ENCODE results near the gene RAD51D.

RAD51D gene

DNA sequence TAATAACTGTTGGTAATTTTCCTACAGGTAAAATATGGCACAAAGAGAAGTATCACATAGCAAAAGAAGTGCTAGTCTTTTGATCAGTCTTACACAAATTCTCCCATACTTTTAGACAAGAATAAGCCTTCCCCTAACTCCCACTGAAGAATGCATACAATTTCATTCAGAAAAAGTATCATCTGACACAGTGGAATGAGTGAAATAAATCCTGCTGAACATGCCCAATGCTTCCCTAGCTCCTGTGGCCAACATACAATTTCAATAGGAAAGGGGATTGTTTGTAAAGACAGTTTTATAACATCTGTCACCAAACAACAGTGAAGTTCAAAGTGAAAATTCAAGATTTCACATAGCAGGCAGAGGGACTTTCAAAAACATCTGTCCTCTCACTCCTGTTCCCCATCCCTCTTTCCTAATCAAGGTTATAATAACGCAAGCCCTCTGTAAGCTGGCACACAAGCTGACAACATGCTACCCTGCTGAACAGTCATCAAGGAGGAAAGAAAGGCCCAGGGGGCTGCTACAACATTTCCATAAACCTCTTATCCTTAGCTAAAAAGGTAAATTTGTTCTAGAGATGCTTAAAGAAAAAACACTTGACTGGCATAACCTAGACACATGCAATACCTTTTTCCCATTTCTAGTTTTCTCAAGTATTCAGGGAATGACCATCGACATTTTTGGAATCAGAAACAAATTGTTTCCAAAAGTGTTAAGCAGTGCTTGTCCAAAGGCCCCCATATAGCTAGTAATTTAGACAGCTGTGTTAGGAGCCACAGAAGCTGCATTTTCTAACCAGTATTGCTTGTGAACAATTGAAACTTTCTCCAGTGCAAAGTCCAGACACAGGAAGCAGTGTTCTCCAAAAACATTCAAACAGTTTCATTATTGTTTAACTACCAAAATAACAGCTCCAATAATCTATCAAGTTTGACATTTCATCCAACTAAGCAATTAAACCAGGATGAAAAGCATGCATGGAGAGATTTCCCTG, 44.7 kb downstream of the RAD51D start:
- in situ Hi-C loops (cut with HindIII; ENCODE audit: low pct_ligation_motif_present, low sequenced_read_pairs): no loop called here

GRCh38 chr17:35073991-35074627, 45.6 kb downstream of the RAD51D start:
- H3K4me3 ChIP-seq (ENCODE audit: low read depth, low read length): no peak overlapping the region
- no peaks in the 10 kb centered on the region for H3K36me3 ChIP-seq (replicated peaks)
- DNase-seq: no peak
- no peak overlapping the region for H3K27ac ChIP-seq
- in situ Hi-C loops (cut with HindIII; ENCODE audit: low pct_ligation_motif_present, low sequenced_read_pairs): no loop called here
- H3K27me3 ChIP-seq (replicated peaks): no peaks in the 10 kb centered on the region
- TF ChIP-seq, protein P1, sequence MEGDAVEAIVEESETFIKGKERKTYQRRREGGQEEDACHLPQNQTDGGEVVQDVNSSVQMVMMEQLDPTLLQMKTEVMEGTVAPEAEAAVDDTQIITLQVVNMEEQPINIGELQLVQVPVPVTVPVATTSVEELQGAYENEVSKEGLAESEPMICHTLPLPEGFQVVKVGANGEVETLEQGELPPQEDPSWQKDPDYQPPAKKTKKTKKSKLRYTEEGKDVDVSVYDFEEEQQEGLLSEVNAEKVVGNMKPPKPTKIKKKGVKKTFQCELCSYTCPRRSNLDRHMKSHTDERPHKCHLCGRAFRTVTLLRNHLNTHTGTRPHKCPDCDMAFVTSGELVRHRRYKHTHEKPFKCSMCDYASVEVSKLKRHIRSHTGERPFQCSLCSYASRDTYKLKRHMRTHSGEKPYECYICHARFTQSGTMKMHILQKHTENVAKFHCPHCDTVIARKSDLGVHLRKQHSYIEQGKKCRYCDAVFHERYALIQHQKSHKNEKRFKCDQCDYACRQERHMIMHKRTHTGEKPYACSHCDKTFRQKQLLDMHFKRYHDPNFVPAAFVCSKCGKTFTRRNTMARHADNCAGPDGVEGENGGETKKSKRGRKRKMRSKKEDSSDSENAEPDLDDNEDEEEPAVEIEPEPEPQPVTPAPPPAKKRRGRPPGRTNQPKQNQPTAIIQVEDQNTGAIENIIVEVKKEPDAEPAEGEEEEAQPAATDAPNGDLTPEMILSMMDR (IDR thresholded peaks at IDR 0.05; ENCODE audit: low read depth, low read length, missing control alignments): no peak

More for the DNA sequence above, 44.7 kb downstream of the RAD51D start:
- H3K4me3 ChIP-seq (ENCODE audit: low read depth, low read length): no peak overlapping the region
- no peak overlapping the region for H3K27ac ChIP-seq
- no peaks in the 10 kb centered on the region for H3K36me3 ChIP-seq (replicated peaks)
- no peaks in the 10 kb centered on the region for H3K27me3 ChIP-seq (replicated peaks)
- DNase-seq: no peak
- TF ChIP-seq, protein P1 (IDR thresholded peaks at IDR 0.05; ENCODE audit: low read depth, low read length, missing control alignments): no peak

DNA sequence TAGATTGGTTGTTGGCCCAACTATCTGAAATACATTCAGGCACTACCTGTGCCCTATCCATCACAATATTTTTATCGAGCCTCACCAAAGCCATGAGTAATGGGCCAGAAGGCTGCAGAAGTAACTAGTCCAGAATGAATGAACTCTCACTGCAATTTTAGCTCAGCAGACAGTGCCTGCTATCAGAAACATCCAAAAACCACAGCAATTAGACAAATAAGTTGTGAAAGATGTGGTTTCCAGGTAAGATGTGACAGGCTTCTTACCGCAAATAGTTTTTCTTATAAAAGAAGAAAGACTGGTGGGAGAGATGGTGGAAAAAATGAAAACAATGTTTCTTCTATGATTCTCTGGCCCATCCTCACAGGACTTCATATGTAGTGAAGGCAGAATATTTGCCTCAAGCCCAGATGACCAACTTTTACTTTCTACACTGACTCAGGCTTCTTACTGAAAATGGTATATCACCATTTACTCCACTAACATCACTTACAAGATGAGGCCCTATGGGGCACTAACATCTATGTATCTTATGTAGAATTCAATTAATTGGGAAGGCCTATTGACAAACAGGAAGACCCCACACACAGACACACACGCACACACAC, 46.4 kb downstream of the RAD51D start:
- Histone ChIP-seq H3K27ac (no peak overlapping the region), H3K36me3 (replicated peaks) (no peaks in the 10 kb centered on the region), H3K27me3 (replicated peaks) (no peaks in the 10 kb centered on the region), H3K4me3 (ENCODE audit: low read depth, low read length) (no peak overlapping the region)
- TF ChIP-seq, protein P1 (IDR thresholded peaks at IDR 0.05; ENCODE audit: low read depth, low read length, missing control alignments): no peak
- no peak for DNase-seq
- in situ Hi-C loops (cut with HindIII; ENCODE audit: low pct_ligation_motif_present, low sequenced_read_pairs): no loop called here

DNA sequence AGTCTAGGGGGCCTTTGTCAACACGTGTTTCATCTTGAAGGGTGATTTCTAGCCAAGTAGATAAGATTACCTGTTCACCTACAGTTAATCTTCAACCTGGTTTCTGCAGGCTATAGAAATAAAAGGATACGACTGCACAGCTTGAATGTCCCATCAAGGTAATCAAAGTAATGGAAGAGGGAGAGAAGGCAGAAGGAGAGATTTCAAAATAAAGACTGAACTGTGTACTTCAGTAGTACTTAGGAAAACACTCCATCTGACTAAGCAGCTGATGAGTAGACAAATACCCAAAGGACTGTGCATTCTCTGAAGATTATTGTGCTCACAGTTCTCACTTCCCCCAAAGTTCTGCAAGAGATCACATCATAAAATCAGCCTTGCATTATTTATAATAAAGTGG, 50.3 kb downstream of the RAD51D start:
- TF ChIP-seq, protein P1 (IDR thresholded peaks at IDR 0.05; ENCODE audit: low read depth, low read length, missing control alignments): no peak
- in situ Hi-C loops (cut with HindIII; ENCODE audit: low pct_ligation_motif_present, low sequenced_read_pairs): no loop called here
- Histone ChIP-seq H3K27me3 (replicated peaks) (no peaks in the 10 kb centered on the region), H3K4me3 (ENCODE audit: low read depth, low read length) (no peak overlapping the region), H3K27ac (peak overlapping the region; percentile 40), H3K36me3 (replicated peaks) (no peaks in the 10 kb centered on the region)
- DNase-seq: peak; percentile 35

- Histone ChIP-seq H3K4me3 (ENCODE audit: low read depth, low read length) (no peak overlapping the region), H3K27me3 (replicated peaks) (no peaks in the 10 kb centered on the region), H3K27ac (no peak overlapping the region), H3K36me3 (replicated peaks) (no peaks in the 10 kb centered on the region)
- no peak for DNase-seq
- TF ChIP-seq, protein P1 (IDR thresholded peaks at IDR 0.05; ENCODE audit: low read depth, low read length, missing control alignments): no peak
- in situ Hi-C loops (cut with HindIII; ENCODE audit: low pct_ligation_motif_present, low sequenced_read_pairs): no loop called here
Observed at GRCh38 chr17:35068249-35068648, 51.4 kb downstream of the RAD51D start.
